HG03575 (cell line): ENCODE data around the gene KLHL40.

Source experiments
- ATAC-seq: cut with Tn5 transposase; IDR thresholded peaks from one replicate; pipeline ENCODE4 v1.9.1; 2021; ENCODE audit not compliant: unreplicated experiment, insufficient number of reproducible peaks, low FRiP score; ENCODE audit errors: extremely low read depth

The KLHL40 gene

GRCh38 chr3:42655980-42656679 is 29.2 kb upstream of the KLHL40 start:
- ATAC-seq, result no peak

- no peak for ATAC-seq
These were observed 28.4 kb upstream of the KLHL40 start for GRCh38 chr3:42656680-42657610.

GRCh38 chr3:42657675-42658074 is 27.7 kb upstream of the KLHL40 start:
- no peak for ATAC-seq

GRCh38 chr3:42658091-42658770 is 27.1 kb upstream of the KLHL40 start:
- no peak for ATAC-seq

GRCh38 chr3:42658771-42659390 is 26.5 kb upstream of the KLHL40 start:
- no peak for ATAC-seq

GRCh38 chr3:42659451-42660130 is 25.7 kb upstream of the KLHL40 start:
- ATAC-seq, result no peak

GRCh38 chr3:42660131-42660715 is 25.1 kb upstream of the KLHL40 start:
- ATAC-seq, result no peak

GRCh38 chr3:42660898-42661297 is 24.4 kb upstream of the KLHL40 start:
- ATAC-seq, result no peak

- ATAC-seq, result no peak
These were observed 23.7 kb upstream of the KLHL40 start for GRCh38 chr3:42661593-42662022.

- ATAC-seq, result no peak
These were observed 23.1 kb upstream of the KLHL40 start for GRCh38 chr3:42662037-42662812.

- ATAC-seq, result no peak
These were observed 22.4 kb upstream of the KLHL40 start for GRCh38 chr3:42662813-42663535.

- ATAC-seq, result no peak
These were observed 21.5 kb upstream of the KLHL40 start for GRCh38 chr3:42663581-42664437.

- ATAC-seq, result no peak
These were observed 20.9 kb upstream of the KLHL40 start for GRCh38 chr3:42664438-42664803.

GRCh38 chr3:42665050-42665878 is 20.1 kb upstream of the KLHL40 start:
- no peak for ATAC-seq

- ATAC-seq, result no peak
These were observed 19.3 kb upstream of the KLHL40 start for GRCh38 chr3:42666022-42666421.
